ENCODE measurements around the gene C16orf74. TPM values are rescaled to one million over a fixed set of nuclear protein-coding genes. Genes with fewer than 3 reads are reported as not detected.

The C16orf74 gene
- polyA plus RNA-seq, 1 donor (not counting 4 experiments of a cell fraction or from before 2014, with no cell fraction given): 35.3 TPM

DNA sequence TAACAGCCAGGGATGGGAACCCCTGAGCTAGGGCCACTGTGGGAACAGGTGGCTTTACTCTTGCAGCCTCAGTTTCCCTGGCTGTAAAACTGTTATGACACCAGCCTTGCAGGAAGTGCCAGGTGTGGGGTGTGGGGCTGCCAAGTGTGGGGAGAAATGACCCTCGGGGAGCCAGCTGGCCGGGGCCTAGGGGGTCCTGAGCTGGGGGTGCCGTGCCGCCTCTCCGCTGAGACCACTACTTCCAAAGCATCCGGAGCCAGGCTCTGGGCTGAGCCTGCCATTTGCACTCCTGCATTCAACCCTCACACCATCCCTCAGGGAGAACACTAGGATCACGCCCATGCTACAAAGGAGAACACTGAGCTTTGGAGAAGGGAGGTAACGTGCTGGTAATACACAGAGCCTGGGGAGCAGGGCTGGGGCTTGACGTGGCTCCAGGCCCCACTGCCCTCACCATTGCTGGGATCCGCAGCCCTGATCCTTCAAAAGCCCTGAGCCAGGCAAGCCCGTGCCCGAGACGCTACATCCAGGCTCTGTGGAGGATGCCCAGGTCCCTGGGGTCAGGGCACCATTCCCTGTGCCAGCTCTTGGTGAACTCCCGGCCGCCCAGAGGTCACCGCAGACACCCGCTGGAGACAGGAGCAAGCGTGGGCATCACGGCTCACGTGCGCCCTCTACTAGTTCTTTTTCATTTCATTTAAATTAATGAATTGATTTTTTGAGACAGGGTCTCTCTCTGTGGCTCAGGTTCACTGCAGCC lies 33.3 kb downstream of the C16orf74 start:
- Histone ChIP-seq H2AFZ (ENCODE audit: control insufficient read depth, low read length) (no peak overlapping the region), H3K27ac (ENCODE audit: control insufficient read depth, insufficient read depth, low read length) (peak overlapping the region; percentile 87), H3K9me1 (ENCODE audit: control insufficient read depth, extremely low read depth, insufficient read depth, low read length) (peaks cover 7% of the 10 kb centered on the region), H3K27me3 (ENCODE audit: control insufficient read depth, extremely low read depth, insufficient read depth, low read length) (no peaks in the 10 kb centered on the region), H3K4me2 (ENCODE audit: control insufficient read depth, extremely low read depth, insufficient read depth, low read depth, low read length) (peak overlapping the region; percentile 37), H3K4me3 (ENCODE audit: control insufficient read depth in 2 of 3, extremely low read depth in 1 of 3, insufficient read depth in 2 of 3, low read depth in 1 of 3, low read length in 3 of 3) (peak overlapping the region in 1 of 3 experiments; percentile 4), H3K4me1 (ENCODE audit: control insufficient read depth, extremely low read depth, insufficient read depth, low read length) (peaks cover 75% of the 10 kb centered on the region), H3K9ac (ENCODE audit: control insufficient read depth, extremely low read depth, insufficient read depth, low read length) (peak overlapping the region; percentile 13), H3K36me3 (ENCODE audit: control insufficient read depth in 2 of 2, extremely low read depth in 1 of 2, insufficient read depth in 2 of 2, low read length in 2 of 2) (peaks cover 6 to 38% of the 10 kb centered on the region in 2 experiments), H4K20me1 (ENCODE audit: control insufficient read depth, extremely low read depth, insufficient read depth, low read length) (peaks cover 36% of the 10 kb centered on the region), H3K9me3 (ENCODE audit: control insufficient read depth, low read depth, low read length) (no peaks in the 10 kb centered on the region), H3K79me2 (ENCODE audit: control insufficient read depth, insufficient read depth, low read length) (peaks cover 37% of the 10 kb centered on the region)
- DNase-seq (ENCODE audit: low read depth, low spot score) (no peak), FAIRE-seq (no peak)
- TF ChIP-seq EZH2 (IDR thresholded peaks at IDR 0.05; ENCODE audit: low read length): no peak
- TF ChIP-seq, protein P1, sequence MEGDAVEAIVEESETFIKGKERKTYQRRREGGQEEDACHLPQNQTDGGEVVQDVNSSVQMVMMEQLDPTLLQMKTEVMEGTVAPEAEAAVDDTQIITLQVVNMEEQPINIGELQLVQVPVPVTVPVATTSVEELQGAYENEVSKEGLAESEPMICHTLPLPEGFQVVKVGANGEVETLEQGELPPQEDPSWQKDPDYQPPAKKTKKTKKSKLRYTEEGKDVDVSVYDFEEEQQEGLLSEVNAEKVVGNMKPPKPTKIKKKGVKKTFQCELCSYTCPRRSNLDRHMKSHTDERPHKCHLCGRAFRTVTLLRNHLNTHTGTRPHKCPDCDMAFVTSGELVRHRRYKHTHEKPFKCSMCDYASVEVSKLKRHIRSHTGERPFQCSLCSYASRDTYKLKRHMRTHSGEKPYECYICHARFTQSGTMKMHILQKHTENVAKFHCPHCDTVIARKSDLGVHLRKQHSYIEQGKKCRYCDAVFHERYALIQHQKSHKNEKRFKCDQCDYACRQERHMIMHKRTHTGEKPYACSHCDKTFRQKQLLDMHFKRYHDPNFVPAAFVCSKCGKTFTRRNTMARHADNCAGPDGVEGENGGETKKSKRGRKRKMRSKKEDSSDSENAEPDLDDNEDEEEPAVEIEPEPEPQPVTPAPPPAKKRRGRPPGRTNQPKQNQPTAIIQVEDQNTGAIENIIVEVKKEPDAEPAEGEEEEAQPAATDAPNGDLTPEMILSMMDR (optimal IDR thresholded peaks at IDR 0.05 in 1 of 3, IDR thresholded peaks at IDR 0.05 in 1 of 3, conservative IDR thresholded peaks at IDR 0.05 in 1 of 3; ENCODE audit: extremely low read depth in 1 of 3, insufficient read depth in 2 of 3, low read length in 3 of 3): peak; percentile 55 to 65 (median 63)
- dilution Hi-C loops (cut with MboI; ENCODE audit: extremely low pct_ligation_motif_present, low sequenced_read_pairs): no loop called here

DNA sequence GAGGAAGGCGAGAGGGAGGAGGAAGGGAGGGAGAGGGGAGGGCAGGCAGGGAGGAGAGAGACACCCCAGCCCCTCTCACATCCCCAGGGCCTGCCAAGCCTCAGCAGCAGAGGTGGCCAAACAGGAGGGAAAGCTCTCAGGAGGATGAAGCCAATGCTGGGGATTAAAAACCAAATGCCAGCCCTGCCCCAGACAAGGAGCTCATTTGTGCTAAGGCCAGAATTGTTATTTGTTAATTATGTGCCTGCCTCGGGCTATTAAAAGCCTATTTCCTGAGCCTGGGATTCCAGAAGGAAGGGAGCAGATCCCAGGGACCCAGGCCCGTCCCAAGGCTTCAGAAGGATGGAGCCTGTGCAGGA lies 34.2 kb downstream of the C16orf74 start:
- Histone ChIP-seq H3K9ac (ENCODE audit: control insufficient read depth, extremely low read depth, insufficient read depth, low read length) (peak overlapping the region; percentile 54), H3K27ac (ENCODE audit: control insufficient read depth, insufficient read depth, low read length) (peak overlapping the region; percentile 87), H3K27me3 (ENCODE audit: control insufficient read depth, extremely low read depth, insufficient read depth, low read length) (no peaks in the 10 kb centered on the region), H4K20me1 (ENCODE audit: control insufficient read depth, extremely low read depth, insufficient read depth, low read length) (peaks cover 32% of the 10 kb centered on the region), H3K36me3 (ENCODE audit: control insufficient read depth in 2 of 2, extremely low read depth in 1 of 2, insufficient read depth in 2 of 2, low read length in 2 of 2) (peaks cover 13 to 42% of the 10 kb centered on the region in 2 experiments), H3K4me3 (ENCODE audit: control insufficient read depth in 2 of 3, extremely low read depth in 1 of 3, insufficient read depth in 2 of 3, low read depth in 1 of 3, low read length in 3 of 3) (peak overlapping the region in 2 of 3 experiments; percentile 4 to 8), H3K9me3 (ENCODE audit: control insufficient read depth, low read depth, low read length) (no peaks in the 10 kb centered on the region), H3K9me1 (ENCODE audit: control insufficient read depth, extremely low read depth, insufficient read depth, low read length) (peaks cover 2% of the 10 kb centered on the region), H3K4me2 (ENCODE audit: control insufficient read depth, extremely low read depth, insufficient read depth, low read depth, low read length) (peak overlapping the region; percentile 37), H3K4me1 (ENCODE audit: control insufficient read depth, extremely low read depth, insufficient read depth, low read length) (peaks cover 66% of the 10 kb centered on the region), H2AFZ (ENCODE audit: control insufficient read depth, low read length) (no peak overlapping the region), H3K79me2 (ENCODE audit: control insufficient read depth, insufficient read depth, low read length) (peaks cover 38% of the 10 kb centered on the region)
- DNase-seq (ENCODE audit: low read depth, low spot score): no peak
- peak; percentile 65 for FAIRE-seq
- no peak for TF ChIP-seq EZH2 (IDR thresholded peaks at IDR 0.05; ENCODE audit: low read length)
- TF ChIP-seq, protein P1 (optimal IDR thresholded peaks at IDR 0.05 in 1 of 3, IDR thresholded peaks at IDR 0.05 in 1 of 3, conservative IDR thresholded peaks at IDR 0.05 in 1 of 3; ENCODE audit: extremely low read depth in 1 of 3, insufficient read depth in 2 of 3, low read length in 3 of 3): no peak
- dilution Hi-C loops (cut with MboI; ENCODE audit: extremely low pct_ligation_motif_present, low sequenced_read_pairs): no loop called here

Data from keratinocyte (primary cell).